Endothelial cell of umbilical vein (primary cell): ENCODE results near the gene STRA6. TPM values are rescaled to one million over a fixed set of nuclear protein-coding genes. Genes with fewer than 3 reads are reported as not detected.

ENCODE experiments used
- BruUV-seq: library from RNA; stranded (reverse); fragments of 400-500 nt; replicated peaks from 2 replicates; lab custom pipeline; 2021; lab: Mats Ljungman, UMichigan
- CTCF ChIA-PET: fragments of 300-600, 350-600 bp; sonication (Branson Sonifier 250); formaldehyde crosslinking; loops from one replicate; lab custom pipeline; 2021; ENCODE audit warnings: antibody characterized with exemption, inconsistent platforms; lab: Charles Lee
- POLR2A ChIA-PET: fragments of 300-600, 350-600 bp; sonication (Branson Sonifier 250); formaldehyde crosslinking; loops from one replicate; lab custom pipeline; 2021; ENCODE audit warnings: antibody characterized with exemption, inconsistent platforms; lab: Charles Lee
- DNase-seq: peaks from one replicate; pipeline ENCODE4 v3.0.0-alpha.2; 2011; ENCODE audit warnings: low read depth, low spot score
- FAIRE-seq: peaks from 2 replicates; lab custom pipeline; 2011; peaks lifted over from hg19 to GRCh38; lab: Jason Lieb, UNC
- H2AFZ ChIP-seq: 2 replicates; pipeline ENCODE4 v1.6.0; 2012; ENCODE audit warnings: low read depth, low read length, control low read depth, inconsistent platforms
- H3K27ac ChIP-seq: 2 replicates; pipeline ENCODE4 v1.5.1; 2011; ENCODE audit warnings: low read depth, mild to moderate bottlenecking, control low read depth, low read length, moderate library complexity; ENCODE audit not compliant: insufficient read depth
- H3K27me3 ChIP-seq, 2 experiments: 2 replicates each; pipeline versions ENCODE4 v1.6.0 to v1.6.1; 2011; ENCODE audit warnings: low read length in 2 of 2, mixed read lengths in 1 of 2; ENCODE audit not compliant: control insufficient read depth in 2 of 2, insufficient read depth in 2 of 2
- H3K36me3 ChIP-seq, 2 experiments: 2 replicates in 1 of 2; 3 replicates in 1 of 2; pipeline ENCODE4 v1.5.1; 2011; ENCODE audit warnings: low read length in 2 of 2, mild to moderate bottlenecking in 1 of 2, moderate library complexity in 1 of 2; ENCODE audit not compliant: control insufficient read depth in 2 of 2, insufficient read depth in 2 of 2; ENCODE audit errors: extremely low read depth in 1 of 2
- H3K4me1 ChIP-seq: 3 replicates; pipeline ENCODE4 v1.5.1; 2011; ENCODE audit warnings: mild to moderate bottlenecking, low read length; ENCODE audit not compliant: control insufficient read depth, insufficient read depth; ENCODE audit errors: extremely low read depth
- H3K4me2 ChIP-seq: 2 replicates; pipeline ENCODE4 v1.6.1; 2011; ENCODE audit warnings: low read length, control low read depth, mixed read lengths; ENCODE audit not compliant: insufficient read depth
- H3K4me3 ChIP-seq, 3 experiments: fragments of 200-600 bp in 1 of 3; sonication (generic), shearing (Covaris generic) in 1 of 3; replicated peaks in 1 of 3; 2 replicates each; pipeline ENCODE4 v1.5.1; 2011 to 2016; ENCODE audit warnings: control low read depth in 3 of 3, low read length in 3 of 3, mild to moderate bottlenecking in 2 of 3, inconsistent platforms in 1 of 3, low read depth in 1 of 3, moderate library complexity in 1 of 3; ENCODE audit not compliant: insufficient read depth in 1 of 3
- H3K79me2 ChIP-seq: 2 replicates; pipeline ENCODE4 v1.6.0; 2012; ENCODE audit warnings: low read length, inconsistent platforms; ENCODE audit not compliant: control insufficient read depth, insufficient read depth
- H3K9ac ChIP-seq: replicated peaks from 2 replicates; pipeline ENCODE3; 2011; ENCODE audit warnings: low read length, control low read depth; ENCODE audit not compliant: insufficient read depth; ENCODE audit errors: extremely low read depth
- H3K9me1 ChIP-seq: replicated peaks from 3 replicates; pipeline ENCODE4 v1.6.0; 2011; ENCODE audit warnings: mild to moderate bottlenecking, low read length; ENCODE audit not compliant: control insufficient read depth, insufficient read depth; ENCODE audit errors: extremely low read depth
- H3K9me3 ChIP-seq: replicated peaks from 2 replicates; pipeline ENCODE4 v1.5.1; 2012; ENCODE audit warnings: low read length, inconsistent platforms; ENCODE audit not compliant: control insufficient read depth, insufficient read depth
- H4K20me1 ChIP-seq: replicated peaks from 2 replicates; pipeline ENCODE3; 2011; ENCODE audit warnings: mild to moderate bottlenecking, low read length; ENCODE audit not compliant: control insufficient read depth, insufficient read depth; ENCODE audit errors: extremely low read depth
- EZH2 ChIP-seq: IDR thresholded peaks from 2 replicates; pipeline ENCODE4 v1.6.1; 2012; ENCODE audit warnings: borderline replicate concordance, low read depth, mild to moderate bottlenecking, moderate library complexity, low read length, inconsistent platforms; ENCODE audit not compliant: severe bottlenecking
- FOS ChIP-seq: IDR thresholded peaks from 2 replicates; pipeline ENCODE4 v1.6.1; 2011; ENCODE audit warnings: mild to moderate bottlenecking, low read length, moderate library complexity, borderline replicate concordance; ENCODE audit not compliant: insufficient read depth
- GATA2 ChIP-seq: IDR thresholded peaks from 2 replicates; pipeline ENCODE4 v1.7.0; 2011; ENCODE audit warnings: low read depth, mild to moderate bottlenecking, moderate library complexity, mixed read lengths, low read length; ENCODE audit not compliant: insufficient read length, insufficient read depth
- JUN ChIP-seq: IDR thresholded peaks from 2 replicates; pipeline ENCODE4 v1.6.1; 2011; ENCODE audit warnings: borderline replicate concordance, low read depth; ENCODE audit not compliant: insufficient read length, insufficient read depth
- MYC ChIP-seq: IDR thresholded peaks from one replicate; pipeline ENCODE4 v1.6.1; 2011; ENCODE audit warnings: mild to moderate bottlenecking, low read depth, low read length
- POLR2A ChIP-seq: IDR thresholded peaks from 2 replicates; pipeline ENCODE4 v1.6.1; 2012; ENCODE audit warnings: low read depth, mild to moderate bottlenecking, control low read depth, low read length
- POLR2AphosphoS5 ChIP-seq: IDR thresholded peaks from 2 replicates; pipeline ENCODE4 v1.6.1; 2012; ENCODE audit warnings: low read depth, mild to moderate bottlenecking, control low read depth, low read length, moderate library complexity; ENCODE audit not compliant: insufficient read depth
- dilution Hi-C: fragments of 300-500 bp; cut with MboI; formaldehyde crosslinking; loops from one replicate; pipeline ENCODE4 v1.15.0; 2019; ENCODE audit warnings: low sequenced_read_pairs; ENCODE audit not compliant: extremely low pct_ligation_motif_present
- intact Hi-C: fragments of 100-400 bp; cut with micrococcal nuclease; formaldehyde crosslinking; loops from one replicate; pipeline ENCODE4 v1.10.0; 2022
- polyA plus RNA-seq, 4 experiments: library from polyadenylated mRNA; depleted of rRNA in 3 of 4; stranded (reverse) in 3 of 4; unstranded in 1 of 4; fragments of >200 nt; gene quantifications; 2 replicates each; pipeline versions ENCODE4 v1.2.1 to v1.2.3, GENCODE V29; 2011 to 2012; ENCODE audit warnings: missing spikeins in 1 of 4
- total RNA-seq: library from RNA; stranded (reverse); gene quantifications from 2 replicates; pipeline ENCODE4 v1.2.3, GENCODE V29; 2021
- TF ChIP-seq, protein P1 (sequence below): IDR thresholded peaks from 2 replicates; pipeline ENCODE4 v1.6.1; 2011; ENCODE audit not compliant: insufficient read depth, insufficient read length
- TF ChIP-seq, protein P2 (sequence below), 2 donors: IDR thresholded peaks; 1 replicate in 1 of 2; 2 replicates in 1 of 2; pipeline ENCODE4 v1.5.1; 2011; ENCODE audit warnings: low read length in 2 of 2, mild to moderate bottlenecking in 2 of 2, moderate library complexity in 2 of 2, control low read depth in 1 of 2, inconsistent platforms in 1 of 2, low read depth in 1 of 2; ENCODE audit not compliant: insufficient read depth in 1 of 2; ENCODE audit errors: extremely low read depth in 1 of 2

Gene STRA6
- total and polyA plus RNA-seq, 2 donors (not counting 3 experiments of a cell fraction or from before 2014, with no cell fraction given): not detected

DNA sequence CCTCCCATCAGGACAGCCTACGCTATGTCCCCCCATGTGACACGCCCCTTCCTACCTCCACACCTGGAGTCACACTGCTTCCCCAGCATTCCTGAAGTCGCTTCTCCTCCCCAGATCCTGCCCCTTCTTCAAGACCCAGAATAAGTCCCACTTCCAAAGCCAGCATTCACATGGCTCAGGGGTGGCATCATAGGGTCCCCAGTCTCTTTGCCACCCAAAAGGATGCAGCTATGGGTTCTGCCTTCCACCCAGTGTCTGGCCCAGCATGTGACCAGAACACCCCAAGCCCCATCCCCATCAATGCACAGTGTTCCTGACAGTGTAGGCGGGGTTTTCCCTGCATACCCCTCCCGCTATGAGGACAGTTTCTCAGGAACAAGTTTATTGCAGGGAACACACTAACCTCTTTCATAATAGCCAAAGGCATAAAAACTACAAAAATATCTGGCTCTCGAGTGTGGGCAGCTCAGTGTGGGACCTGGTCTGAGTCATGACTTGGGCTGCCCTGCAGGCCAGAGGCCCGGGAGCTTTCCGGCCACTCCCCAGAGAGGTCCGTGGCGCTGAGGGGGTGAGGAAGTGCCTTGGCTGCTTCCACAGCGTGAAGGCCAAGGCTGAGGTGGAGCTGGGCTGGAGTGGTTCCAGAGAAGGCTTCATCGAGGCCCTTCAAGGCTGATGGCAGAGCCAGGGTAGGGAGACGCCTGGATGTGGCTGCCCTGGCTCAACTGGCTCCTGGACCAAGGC is 23.3 kb downstream of the STRA6 start:
- CTCF ChIA-PET: interaction anchor here (1.1 to 2.7 kb wide), 2 partner anchors 61 to 129 kb away, joined by 4 to 8 read pairs; no protein-coding TSS in a partner anchor
- Histone ChIP-seq H3K9me1 (no peaks in the 10 kb centered on the region), H3K27ac (peak overlapping the region; percentile 16), H3K4me3 (no peak overlapping the region), H4K20me1 (no peaks in the 10 kb centered on the region), H3K9ac (no peak overlapping the region), H3K4me2 (no peak overlapping the region), H3K36me3 (no peaks in the 10 kb centered on the region), H3K4me1 (peaks cover 20% of the 10 kb centered on the region), H3K79me2 (no peaks in the 10 kb centered on the region), H3K9me3 (no peaks in the 10 kb centered on the region), H2AFZ (no peak overlapping the region), H3K27me3 (no peaks in the 10 kb centered on the region)
- POLR2A ChIA-PET: no interaction called here
- TF ChIP-seq MYC (no peak), POLR2AphosphoS5 (peak; percentile 54), FOS (peak; percentile 89)
- DNase-seq: peak; percentile 42
- dilution Hi-C loops: no loop called here
- intact Hi-C loops: loop anchor here (2.0 to 5.0 kb wide), 2 partner anchors 44 to 63 kb away; no protein-coding TSS in a partner anchor
- FAIRE-seq: peak; percentile 86
- BruUV-seq: no TSS peak

DNA sequence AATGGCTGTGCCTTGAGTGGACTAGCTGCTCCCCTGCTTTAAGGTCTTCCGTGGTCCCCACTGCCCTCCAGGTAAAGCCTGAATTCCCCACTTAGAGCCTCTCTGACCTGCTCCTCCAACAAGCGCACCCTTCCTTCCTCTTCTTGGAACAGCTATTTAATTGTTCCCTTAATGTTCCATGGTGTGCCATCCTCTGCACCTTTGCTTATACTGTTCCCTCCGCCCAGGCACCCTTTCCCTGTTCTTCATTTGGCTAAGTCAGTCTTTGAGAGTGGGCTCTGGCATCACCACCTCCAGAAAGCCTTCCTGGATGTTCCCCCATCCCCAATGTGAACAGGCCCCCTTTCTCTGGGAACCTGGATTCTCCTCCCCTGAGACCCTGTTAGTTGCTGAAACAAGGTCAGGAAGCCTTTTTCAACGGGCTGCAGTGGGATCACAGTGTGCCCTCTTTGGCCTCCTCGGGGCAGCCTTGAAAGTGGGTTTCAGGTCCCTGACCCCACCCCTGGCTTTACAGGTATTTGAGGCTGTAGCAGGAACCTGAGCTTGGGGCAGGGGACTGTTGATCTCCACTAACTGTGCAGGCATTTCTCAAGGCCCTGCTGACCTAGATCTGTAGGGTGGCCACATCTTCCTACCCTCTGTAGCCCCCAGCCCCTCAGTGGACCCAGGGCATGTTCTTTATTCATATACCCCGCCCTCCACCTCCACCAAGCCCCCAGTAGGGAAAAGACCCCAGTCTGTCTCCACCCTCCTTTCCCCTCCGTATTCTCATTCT is 24.1 kb downstream of the STRA6 start:
- dilution Hi-C loops: no loop called here
- Histone ChIP-seq H2AFZ (no peak overlapping the region), H3K4me1 (peaks cover 20% of the 10 kb centered on the region), H3K27me3 (no peaks in the 10 kb centered on the region), H3K27ac (no peak overlapping the region), H4K20me1 (no peaks in the 10 kb centered on the region), H3K9me3 (no peaks in the 10 kb centered on the region), H3K9ac (no peak overlapping the region), H3K9me1 (no peaks in the 10 kb centered on the region), H3K4me2 (no peak overlapping the region), H3K4me3 (no peak overlapping the region), H3K36me3 (no peaks in the 10 kb centered on the region), H3K79me2 (no peaks in the 10 kb centered on the region)
- POLR2A ChIA-PET: no interaction called here
- no peak for TF ChIP-seq POLR2A
- TF ChIP-seq, protein P1, sequence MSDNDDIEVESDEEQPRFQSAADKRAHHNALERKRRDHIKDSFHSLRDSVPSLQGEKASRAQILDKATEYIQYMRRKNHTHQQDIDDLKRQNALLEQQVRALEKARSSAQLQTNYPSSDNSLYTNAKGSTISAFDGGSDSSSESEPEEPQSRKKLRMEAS: no peak
- TF ChIP-seq MYC: no peak
- TF ChIP-seq FOS: no peak
- no peak for TF ChIP-seq JUN
- no peak for TF ChIP-seq GATA2
- TF ChIP-seq, protein P2, sequence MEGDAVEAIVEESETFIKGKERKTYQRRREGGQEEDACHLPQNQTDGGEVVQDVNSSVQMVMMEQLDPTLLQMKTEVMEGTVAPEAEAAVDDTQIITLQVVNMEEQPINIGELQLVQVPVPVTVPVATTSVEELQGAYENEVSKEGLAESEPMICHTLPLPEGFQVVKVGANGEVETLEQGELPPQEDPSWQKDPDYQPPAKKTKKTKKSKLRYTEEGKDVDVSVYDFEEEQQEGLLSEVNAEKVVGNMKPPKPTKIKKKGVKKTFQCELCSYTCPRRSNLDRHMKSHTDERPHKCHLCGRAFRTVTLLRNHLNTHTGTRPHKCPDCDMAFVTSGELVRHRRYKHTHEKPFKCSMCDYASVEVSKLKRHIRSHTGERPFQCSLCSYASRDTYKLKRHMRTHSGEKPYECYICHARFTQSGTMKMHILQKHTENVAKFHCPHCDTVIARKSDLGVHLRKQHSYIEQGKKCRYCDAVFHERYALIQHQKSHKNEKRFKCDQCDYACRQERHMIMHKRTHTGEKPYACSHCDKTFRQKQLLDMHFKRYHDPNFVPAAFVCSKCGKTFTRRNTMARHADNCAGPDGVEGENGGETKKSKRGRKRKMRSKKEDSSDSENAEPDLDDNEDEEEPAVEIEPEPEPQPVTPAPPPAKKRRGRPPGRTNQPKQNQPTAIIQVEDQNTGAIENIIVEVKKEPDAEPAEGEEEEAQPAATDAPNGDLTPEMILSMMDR (IDR thresholded peaks at IDR 0.05; ENCODE audit: extremely low read depth in 1 of 2, insufficient read depth in 1 of 2, low read depth in 1 of 2, low read length in 2 of 2): no peak
- no peak for TF ChIP-seq POLR2AphosphoS5
- TF ChIP-seq EZH2: no peak
- no TSS peak for BruUV-seq
- intact Hi-C loops: loop anchor here (2.0 to 5.0 kb wide), 2 partner anchors 44 to 64 kb away; no protein-coding TSS in a partner anchor
- DNase-seq (no peak), FAIRE-seq (no peak)
- CTCF ChIA-PET: interaction anchor here (0.7 to 2.7 kb wide), 3 partner anchors 9 to 129 kb away, joined by 3 to 8 read pairs (median 4); no protein-coding TSS in a partner anchor
